Smooth muscle cell (in vitro differentiated cells): ENCODE data around the gene ANXA10. TPM values are rescaled to one million over a fixed set of nuclear protein-coding genes. Genes with fewer than 3 reads are reported as not detected.
"Not testable (repeated sequence)": the region's sequence is repeated elsewhere in the genome, so short reads cannot be mapped to it uniquely, and the experiment has no call there.

Source experiments
- DNase-seq: peaks from one replicate; lab custom pipeline; 2025; ENCODE audit not compliant: unreplicated experiment; lab: John Stamatoyannopoulos, UW
- H2AFZ ChIP-seq: fragments of 200-600 bp; sonication (generic); 2 replicates; pipeline ENCODE4 v1.6.0; 2016; ENCODE audit warnings: antibody characterized with exemption, low read depth, mild to moderate bottlenecking
- H3F3A ChIP-seq: fragments of 200-600 bp; sonication (generic); 2 replicates; pipeline ENCODE4 v1.6.0; 2017; ENCODE audit warnings: antibody characterized with exemption, low read depth
- H3K27ac ChIP-seq: fragments of 200-600 bp; sonication (generic); 2 replicates; pipeline ENCODE4 v1.5.1; 2016; ENCODE audit warnings: low read depth, mild to moderate bottlenecking
- H3K27me3 ChIP-seq: fragments of 200-600 bp; sonication (generic); 2 replicates; pipeline ENCODE4 v1.6.1; 2016; ENCODE audit warnings: low read depth, mild to moderate bottlenecking
- H3K36me3 ChIP-seq: fragments of 200-600 bp; sonication (generic); 2 replicates; pipeline ENCODE4 v1.5.1; 2016; ENCODE audit warnings: low read depth
- H3K4me1 ChIP-seq: fragments of 200-600 bp; sonication (generic); 2 replicates; pipeline ENCODE4 v1.5.1; 2016; ENCODE audit warnings: low read depth
- H3K4me2 ChIP-seq: fragments of 200-600 bp; sonication (generic); 2 replicates; pipeline ENCODE4 v1.6.0; 2016; ENCODE audit warnings: mild to moderate bottlenecking
- H3K4me3 ChIP-seq: fragments of 200-600 bp; sonication (generic); 2 replicates; pipeline ENCODE4 v1.5.1; 2016; ENCODE audit warnings: mild to moderate bottlenecking
- H3K79me2 ChIP-seq: fragments of 200-600 bp; sonication (generic); 2 replicates; pipeline ENCODE4 v1.6.0; 2016; ENCODE audit warnings: low read depth, mild to moderate bottlenecking
- H3K9ac ChIP-seq: fragments of 200-600 bp; sonication (generic); 2 replicates; pipeline ENCODE4 v1.6.0; 2016; ENCODE audit warnings: low read depth
- H3K9me3 ChIP-seq: fragments of 200-600 bp; sonication (generic); replicated peaks from 2 replicates; pipeline ENCODE4 v1.5.1; 2016; ENCODE audit warnings: low read depth
- H4K20me1 ChIP-seq: fragments of 200-600 bp; sonication (generic); 2 replicates; pipeline ENCODE4 v1.6.0; 2016; ENCODE audit warnings: low read depth
- WGBS: methylation state at CpG from one replicate; pipeline ENCODE4 v1.1.7; 2016; ENCODE audit warnings: low lambda C conversion rate; 5-methylcytosine and 5-hydroxymethylcytosine counted together
- polyA plus RNA-seq: library from polyadenylated mRNA; unstranded; fragments of >200 nt; fragmentation: Nextera tagmentation; extraction: Ambion mirVana; gene quantifications from 2 replicates; pipeline ENCODE4 v1.2.1, GENCODE V29; 2016
- total RNA-seq: library from RNA; depleted of rRNA; stranded (reverse); fragments of >200 nt; gene quantifications from 2 replicates; pipeline ENCODE4 v1.2.3, GENCODE V29; 2014
- TF ChIP-seq, protein P1 (sequence below): fragments of 200-600 bp; sonication (generic); IDR thresholded peaks from 2 replicates; pipeline ENCODE4 v1.5.1; 2017; ENCODE audit warnings: borderline replicate concordance, mild to moderate bottlenecking, antibody characterized with exemption; ENCODE audit not compliant: insufficient read depth, poor library complexity, severe bottlenecking

Gene ANXA10
- total and polyA plus RNA-seq, 2 experiments from 2014 or later = not detected

- DNase-seq = no peak
- no peak overlapping the region for H3K27ac ChIP-seq
- no peaks in the 10 kb centered on the region for H3K36me3 ChIP-seq
- no peaks in the 10 kb centered on the region for H4K20me1 ChIP-seq
- no peaks in the 10 kb centered on the region for H3K9me3 ChIP-seq
- H3K9ac ChIP-seq = no peak overlapping the region
- H3F3A ChIP-seq = no peaks in the 10 kb centered on the region
- TF ChIP-seq, protein P1, sequence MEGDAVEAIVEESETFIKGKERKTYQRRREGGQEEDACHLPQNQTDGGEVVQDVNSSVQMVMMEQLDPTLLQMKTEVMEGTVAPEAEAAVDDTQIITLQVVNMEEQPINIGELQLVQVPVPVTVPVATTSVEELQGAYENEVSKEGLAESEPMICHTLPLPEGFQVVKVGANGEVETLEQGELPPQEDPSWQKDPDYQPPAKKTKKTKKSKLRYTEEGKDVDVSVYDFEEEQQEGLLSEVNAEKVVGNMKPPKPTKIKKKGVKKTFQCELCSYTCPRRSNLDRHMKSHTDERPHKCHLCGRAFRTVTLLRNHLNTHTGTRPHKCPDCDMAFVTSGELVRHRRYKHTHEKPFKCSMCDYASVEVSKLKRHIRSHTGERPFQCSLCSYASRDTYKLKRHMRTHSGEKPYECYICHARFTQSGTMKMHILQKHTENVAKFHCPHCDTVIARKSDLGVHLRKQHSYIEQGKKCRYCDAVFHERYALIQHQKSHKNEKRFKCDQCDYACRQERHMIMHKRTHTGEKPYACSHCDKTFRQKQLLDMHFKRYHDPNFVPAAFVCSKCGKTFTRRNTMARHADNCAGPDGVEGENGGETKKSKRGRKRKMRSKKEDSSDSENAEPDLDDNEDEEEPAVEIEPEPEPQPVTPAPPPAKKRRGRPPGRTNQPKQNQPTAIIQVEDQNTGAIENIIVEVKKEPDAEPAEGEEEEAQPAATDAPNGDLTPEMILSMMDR = no peak
- H3K27me3 ChIP-seq = no peaks in the 10 kb centered on the region
- H3K4me2 ChIP-seq = no peak overlapping the region
- no peaks in the 10 kb centered on the region for H3K4me1 ChIP-seq
- no peak overlapping the region for H2AFZ ChIP-seq
- no peak overlapping the region for H3K4me3 ChIP-seq
- no peaks in the 10 kb centered on the region for H3K79me2 ChIP-seq
Measured at GRCh38 chr4:168134651-168135050, 42.3 kb downstream of the ANXA10 start.

- not testable (repeated sequence) for H3K9me3 ChIP-seq, H3K27ac ChIP-seq, H4K20me1 ChIP-seq, H3K36me3 ChIP-seq, H3F3A ChIP-seq, H3K4me1 ChIP-seq, H3K79me2 ChIP-seq, DNase-seq, H3K4me2 ChIP-seq, H2AFZ ChIP-seq, H3K4me3 ChIP-seq, H3K9ac ChIP-seq, H3K27me3 ChIP-seq
- whole genome bisulfite sequencing = 93% methylated on average over 1 of the region's 1 CpG
Measured at GRCh38 chr4:168135860-168136259, 43.5 kb downstream of the ANXA10 start.

- H3K4me3 ChIP-seq, H3K36me3 ChIP-seq, H3F3A ChIP-seq, H3K4me1 ChIP-seq, DNase-seq, H3K79me2 ChIP-seq, H2AFZ ChIP-seq, H4K20me1 ChIP-seq, H3K9me3 ChIP-seq, H3K9ac ChIP-seq, H3K27me3 ChIP-seq: not testable (repeated sequence)
- Histone ChIP-seq H3K4me2 (peak overlapping the region; percentile 4), H3K27ac (peak overlapping the region; percentile 83)
- 73% methylated on average over 2 of the region's 2 CpGs for whole genome bisulfite sequencing
Measured at GRCh38 chr4:168137695-168138094, 45.4 kb downstream of the ANXA10 start.

- Histone ChIP-seq H3K27ac (peak overlapping the region; percentile 83), H4K20me1 (no peaks in the 10 kb centered on the region), H3K4me1 (no peaks in the 10 kb centered on the region), H3K9me3 (no peaks in the 10 kb centered on the region), H3K9ac (peak overlapping the region; percentile 36), H3K36me3 (no peaks in the 10 kb centered on the region), H3F3A (no peaks in the 10 kb centered on the region), H3K4me2 (peak overlapping the region; percentile 51), H3K79me2 (no peaks in the 10 kb centered on the region), H3K27me3 (no peaks in the 10 kb centered on the region), H3K4me3 (no peak overlapping the region), H2AFZ (no peak overlapping the region)
- WGBS = 3% methylated on average over 3 of the region's 3 CpGs
- no peak for DNase-seq
- TF ChIP-seq, protein P1 = no peak
Measured at GRCh38 chr4:168138143-168138542, 45.8 kb downstream of the ANXA10 start.

GRCh38 chr4:168139336-168139735, 47.0 kb downstream of the ANXA10 start:
- no peak overlapping the region for H3K4me3 ChIP-seq
- H3K4me2 ChIP-seq = peak overlapping the region; percentile 51
- 30% methylated on average over 5 of the region's 5 CpGs for WGBS
- H2AFZ ChIP-seq = no peak overlapping the region
- peak overlapping the region; percentile 36 for H3K9ac ChIP-seq
- no peaks in the 10 kb centered on the region for H3K4me1 ChIP-seq
- no peaks in the 10 kb centered on the region for H3K79me2 ChIP-seq
- H3K27ac ChIP-seq = peak overlapping the region; percentile 83
- no peaks in the 10 kb centered on the region for H3F3A ChIP-seq
- TF ChIP-seq, protein P1 = no peak
- no peaks in the 10 kb centered on the region for H3K27me3 ChIP-seq
- DNase-seq = no peak
- no peaks in the 10 kb centered on the region for H3K36me3 ChIP-seq
- no peaks in the 10 kb centered on the region for H3K9me3 ChIP-seq
- H4K20me1 ChIP-seq = no peaks in the 10 kb centered on the region
